Measurements from ENCODE around the gene SLC15A2. TPM values are rescaled to one million over a fixed set of nuclear protein-coding genes. Genes with fewer than 3 reads are reported as not detected.
"Not testable (repeated sequence)": the region's sequence is repeated elsewhere in the genome, so short reads cannot be mapped to it uniquely, and the experiment has no call there.

Gene SLC15A2
- 1 to 10 TPM in 2 of 4 donors, under 1 TPM in 2; 0.34 to 2.6 (median 0.83) TPM for polyA plus RNA-seq
- long read RNA-seq, donor 1 = 0 reads
- long read RNA-seq, donor 2 = 0 reads
- long read RNA-seq, donor 3 = 0 reads
- long read RNA-seq, donor 4 = 0 reads
- long read RNA-seq, donor 5 = 0 reads
- long read RNA-seq, donor 6 = 0 reads
- long read RNA-seq, donor 7 = 0 reads
- long read RNA-seq, donor 8, full-length matches to known transcripts = 2 of 2 reads
- long read RNA-seq, donor 8, partial matches to known transcripts = 0 of 2 reads
- long read RNA-seq, donor 8, other reads (novel, unspliced or antisense) = 0 of 2 reads
- long read RNA-seq, donor 9 = 0 reads
- long read RNA-seq, donor 10, partial matches to known transcripts = 0 of 1 reads
- long read RNA-seq, donor 10, other reads (novel, unspliced or antisense) = 0 of 1 reads

GRCh38 chr3:121894301-121894990 lies at the start of gene SLC15A2:
SLC15A2 (plus strand) TSS chr3:121894401; CDS start chr3:121894477, 76 bp downstream.
- no peak within 1 kb of the TSS for H3K27ac ChIP-seq (ENCODE audit: low read depth in 1 of 3, low read length in 2 of 3)

GRCh38 chr3:121844892-121845291 lies 49.3 kb upstream of the SLC15A2 start:
- Histone ChIP-seq H3K4me3 (ENCODE audit: low read depth in 1 of 3, low read length in 3 of 3) (no peak overlapping the region), H3K36me3 (ENCODE audit: control insufficient read depth in 3 of 3, insufficient read depth in 2 of 3, low read depth in 1 of 3, low read length in 3 of 3) (no peaks in the 10 kb centered on the region), H3K4me1 (ENCODE audit: control insufficient read depth in 3 of 3, insufficient read depth in 2 of 3, low read depth in 1 of 3, low read length in 2 of 3) (no peaks in the 10 kb centered on the region), H3K9me3 (ENCODE audit: control insufficient read depth in 2 of 2, insufficient read depth in 1 of 2, low read depth in 1 of 2, low read length in 1 of 2) (no peaks in the 10 kb centered on the region), H3K27ac (ENCODE audit: low read depth in 1 of 3, low read length in 2 of 3) (no peak overlapping the region), H3K27me3 (ENCODE audit: control insufficient read depth in 3 of 3, insufficient read depth in 3 of 3, low read length in 3 of 3) (no peaks in the 10 kb centered on the region)
- DNase-seq (no peak), FAIRE-seq (no peak)
- 96 to 98% (median 96%) methylated on average over 7 of the region's 7 CpGs for WGBS, 3 donors

More at GRCh38 chr3:121894301-121894990, at the start of gene SLC15A2:
- WGBS, 3 donors = 48 to 57% (median 50%) methylated on average over 3 of the region's 3 CpGs
- DNase-seq = no peak
- FAIRE-seq = no peak
- Histone ChIP-seq H3K4me1 (ENCODE audit: control insufficient read depth in 3 of 3, insufficient read depth in 2 of 3, low read depth in 1 of 3, low read length in 2 of 3) (no peaks in the 10 kb centered on the region), H3K9me3 (ENCODE audit: control insufficient read depth in 2 of 2, insufficient read depth in 1 of 2, low read depth in 1 of 2, low read length in 1 of 2) (no peaks in the 10 kb centered on the region), H3K27me3 (ENCODE audit: control insufficient read depth in 3 of 3, insufficient read depth in 3 of 3, low read length in 3 of 3) (no peaks in the 10 kb centered on the region), H3K4me3 (ENCODE audit: low read depth in 1 of 3, low read length in 3 of 3) (no peak within 1 kb of the TSS), H3K36me3 (ENCODE audit: control insufficient read depth in 3 of 3, insufficient read depth in 2 of 3, low read depth in 1 of 3, low read length in 3 of 3) (no peaks in the 10 kb centered on the region)

GRCh38 chr3:121852256-121852655 lies 41.9 kb upstream of the SLC15A2 start:
- Histone ChIP-seq H3K27me3 (ENCODE audit: control insufficient read depth in 3 of 3, insufficient read depth in 3 of 3, low read length in 3 of 3) (no peaks in the 10 kb centered on the region), H3K4me1 (ENCODE audit: control insufficient read depth in 3 of 3, insufficient read depth in 2 of 3, low read depth in 1 of 3, low read length in 2 of 3) (no peaks in the 10 kb centered on the region), H3K9me3 (ENCODE audit: control insufficient read depth in 2 of 2, insufficient read depth in 1 of 2, low read depth in 1 of 2, low read length in 1 of 2) (no peaks in the 10 kb centered on the region), H3K4me3 (ENCODE audit: low read depth in 1 of 3, low read length in 3 of 3) (no peak overlapping the region), H3K36me3 (ENCODE audit: control insufficient read depth in 3 of 3, insufficient read depth in 2 of 3, low read depth in 1 of 3, low read length in 3 of 3) (no peaks in the 10 kb centered on the region), H3K27ac (ENCODE audit: low read depth in 1 of 3, low read length in 2 of 3) (no peak overlapping the region)
- DNase-seq = no peak
- FAIRE-seq = no peak
- WGBS, 3 donors = 66 to 85% (median 74%) methylated on average over 2 of the region's 2 CpGs

- WGBS, 3 donors = 34 to 55% (median 41%) methylated on average over 5 of the region's 5 CpGs
- Histone ChIP-seq H3K4me3 (ENCODE audit: low read depth in 1 of 3, low read length in 3 of 3) (no peak overlapping the region), H3K27ac (ENCODE audit: low read depth in 1 of 3, low read length in 2 of 3) (no peak overlapping the region), H3K9me3 (ENCODE audit: control insufficient read depth in 2 of 2, insufficient read depth in 1 of 2, low read depth in 1 of 2, low read length in 1 of 2) (no peaks in the 10 kb centered on the region), H3K4me1 (ENCODE audit: control insufficient read depth in 3 of 3, insufficient read depth in 2 of 3, low read depth in 1 of 3, low read length in 2 of 3) (no peaks in the 10 kb centered on the region), H3K27me3 (ENCODE audit: control insufficient read depth in 3 of 3, insufficient read depth in 3 of 3, low read length in 3 of 3) (no peaks in the 10 kb centered on the region), H3K36me3 (ENCODE audit: control insufficient read depth in 3 of 3, insufficient read depth in 2 of 3, low read depth in 1 of 3, low read length in 3 of 3) (no peaks in the 10 kb centered on the region)
- DNase-seq (peak in 1 of 2 donors; percentile 16), FAIRE-seq (no peak)
Measured at GRCh38 chr3:121855555-121855954, 38.6 kb upstream of the SLC15A2 start.

GRCh38 chr3:121857778-121858177 lies 36.4 kb upstream of the SLC15A2 start:
- not testable (repeated sequence) for FAIRE-seq; H3K4me1 ChIP-seq (ENCODE audit: control insufficient read depth in 3 of 3, insufficient read depth in 2 of 3, low read depth in 1 of 3, low read length in 2 of 3); H3K9me3 ChIP-seq (ENCODE audit: control insufficient read depth in 2 of 2, insufficient read depth in 1 of 2, low read depth in 1 of 2, low read length in 1 of 2); H3K4me3 ChIP-seq (ENCODE audit: low read depth in 1 of 3, low read length in 3 of 3); H3K27me3 ChIP-seq (ENCODE audit: control insufficient read depth in 3 of 3, insufficient read depth in 3 of 3, low read length in 3 of 3); H3K27ac ChIP-seq (ENCODE audit: low read depth in 1 of 3, low read length in 2 of 3); DNase-seq; H3K36me3 ChIP-seq (ENCODE audit: control insufficient read depth in 3 of 3, insufficient read depth in 2 of 3, low read depth in 1 of 3, low read length in 3 of 3)
- 93 to 100% (median 96%) methylated on average over 3 to 4 of the region's 5 CpGs for WGBS, 3 donors

GRCh38 chr3:121863247-121863646 lies 31.0 kb upstream of the SLC15A2 start:
- H3K36me3 ChIP-seq (ENCODE audit: control insufficient read depth in 3 of 3, insufficient read depth in 2 of 3, low read depth in 1 of 3, low read length in 3 of 3); H3K27me3 ChIP-seq (ENCODE audit: control insufficient read depth in 3 of 3, insufficient read depth in 3 of 3, low read length in 3 of 3); H3K27ac ChIP-seq (ENCODE audit: low read depth in 1 of 3, low read length in 2 of 3); FAIRE-seq; H3K4me1 ChIP-seq (ENCODE audit: control insufficient read depth in 3 of 3, insufficient read depth in 2 of 3, low read depth in 1 of 3, low read length in 2 of 3); DNase-seq; H3K4me3 ChIP-seq (ENCODE audit: low read depth in 1 of 3, low read length in 3 of 3): not testable (repeated sequence)
- H3K9me3 ChIP-seq (ENCODE audit: control insufficient read depth in 2 of 2, insufficient read depth in 1 of 2, low read depth in 1 of 2, low read length in 1 of 2) = peaks cover 0 to 12% of the 10 kb centered on the region in 2 donors
- WGBS, 3 donors = 92 to 96% (median 96%) methylated on average over 9 of the region's 9 CpGs

- H3K27ac ChIP-seq (ENCODE audit: low read depth in 1 of 3, low read length in 2 of 3) = no peak overlapping the region
- no peaks in the 10 kb centered on the region for H3K27me3 ChIP-seq (ENCODE audit: control insufficient read depth in 3 of 3, insufficient read depth in 3 of 3, low read length in 3 of 3)
- no peaks in the 10 kb centered on the region for H3K4me1 ChIP-seq (ENCODE audit: control insufficient read depth in 3 of 3, insufficient read depth in 2 of 3, low read depth in 1 of 3, low read length in 2 of 3)
- peaks cover 0 to 12% of the 10 kb centered on the region in 2 donors for H3K9me3 ChIP-seq (ENCODE audit: control insufficient read depth in 2 of 2, insufficient read depth in 1 of 2, low read depth in 1 of 2, low read length in 1 of 2)
- DNase-seq (no peak), FAIRE-seq (no peak)
- H3K36me3 ChIP-seq (ENCODE audit: control insufficient read depth in 3 of 3, insufficient read depth in 2 of 3, low read depth in 1 of 3, low read length in 3 of 3) = peaks cover 0 to 8% (median 0%) of the 10 kb centered on the region in 3 donors
- H3K4me3 ChIP-seq (ENCODE audit: low read depth in 1 of 3, low read length in 3 of 3) = no peak overlapping the region
Measured at GRCh38 chr3:121863801-121864200, 30.4 kb upstream of the SLC15A2 start.

GRCh38 chr3:121869736-121870135 lies 24.5 kb upstream of the SLC15A2 start:
- no peak for FAIRE-seq
- no peaks in the 10 kb centered on the region for H3K4me1 ChIP-seq (ENCODE audit: control insufficient read depth in 3 of 3, insufficient read depth in 2 of 3, low read depth in 1 of 3, low read length in 2 of 3)
- no peaks in the 10 kb centered on the region for H3K27me3 ChIP-seq (ENCODE audit: control insufficient read depth in 3 of 3, insufficient read depth in 3 of 3, low read length in 3 of 3)
- 89 to 97% (median 94%) methylated on average over 2 of the region's 2 CpGs for WGBS, 3 donors
- no peak for DNase-seq
- no peak overlapping the region for H3K27ac ChIP-seq (ENCODE audit: low read depth in 1 of 3, low read length in 2 of 3)
- no peaks in the 10 kb centered on the region for H3K9me3 ChIP-seq (ENCODE audit: control insufficient read depth in 2 of 2, insufficient read depth in 1 of 2, low read depth in 1 of 2, low read length in 1 of 2)
- H3K4me3 ChIP-seq (ENCODE audit: low read depth in 1 of 3, low read length in 3 of 3) = no peak overlapping the region
- no peaks in the 10 kb centered on the region for H3K36me3 ChIP-seq (ENCODE audit: control insufficient read depth in 3 of 3, insufficient read depth in 2 of 3, low read depth in 1 of 3, low read length in 3 of 3)
